GM21367 (cell line): ENCODE data around the gene DIS3L2.
"Not testable (repeated sequence)": the region's sequence is repeated elsewhere in the genome, so short reads cannot be mapped to it uniquely, and the experiment has no call there.

Source experiments
- ATAC-seq: cut with Tn5 transposase; IDR thresholded peaks from one replicate; pipeline ENCODE4 v1.9.1; 2021; ENCODE audit not compliant: unreplicated experiment

Gene DIS3L2

GRCh38 chr2:231928481-231928880 is 33.0 kb upstream of the DIS3L2 start:
- no peak for ATAC-seq

GRCh38 chr2:231928901-231929725 is 32.4 kb upstream of the DIS3L2 start:
- ATAC-seq: no peak

- no peak for ATAC-seq
Observed at GRCh38 chr2:231929961-231930592, 31.4 kb upstream of the DIS3L2 start.

GRCh38 chr2:231930593-231931281 is 30.8 kb upstream of the DIS3L2 start:
- no peak for ATAC-seq

- no peak for ATAC-seq
Observed at GRCh38 chr2:231931481-231931915, 30.0 kb upstream of the DIS3L2 start.

- no peak for ATAC-seq
Observed at GRCh38 chr2:231932711-231932970, 28.9 kb upstream of the DIS3L2 start.

GRCh38 chr2:231932985-231933915 is 28.3 kb upstream of the DIS3L2 start:
- ATAC-seq: no peak

- no peak for ATAC-seq
Observed at GRCh38 chr2:231933916-231934401, 27.6 kb upstream of the DIS3L2 start.

- ATAC-seq: no peak
Observed at GRCh38 chr2:231934441-231935206, 26.9 kb upstream of the DIS3L2 start.

GRCh38 chr2:231935207-231935524 is 26.3 kb upstream of the DIS3L2 start:
- ATAC-seq: no peak

- no peak for ATAC-seq
Observed at GRCh38 chr2:231935815-231936214, 25.7 kb upstream of the DIS3L2 start.

GRCh38 chr2:231936491-231936890 is 25.0 kb upstream of the DIS3L2 start:
- ATAC-seq: no peak

GRCh38 chr2:231937057-231937456 is 24.5 kb upstream of the DIS3L2 start:
- no peak for ATAC-seq

GRCh38 chr2:231939022-231939421 is 22.5 kb upstream of the DIS3L2 start:
- ATAC-seq: no peak

- ATAC-seq: no peak
Observed at GRCh38 chr2:231940795-231941194, 20.7 kb upstream of the DIS3L2 start.

GRCh38 chr2:231941673-231942072 is 19.8 kb upstream of the DIS3L2 start:
- no peak for ATAC-seq

GRCh38 chr2:231942180-231942579 is 19.3 kb upstream of the DIS3L2 start:
- ATAC-seq: no peak

GRCh38 chr2:231946241-231946814 is 15.2 kb upstream of the DIS3L2 start:
- no peak for ATAC-seq

- ATAC-seq: not testable (repeated sequence)
Observed at GRCh38 chr2:231947112-231947511, 14.4 kb upstream of the DIS3L2 start.

- no peak for ATAC-seq
Observed at GRCh38 chr2:231947694-231948093, 13.8 kb upstream of the DIS3L2 start.
